Adrenal gland (tissue), 12 donors: Measurements from ENCODE around the gene SS18. TPM values are rescaled to one million over a fixed set of nuclear protein-coding genes. Genes with fewer than 3 reads are reported as not detected.

Experiments used
- DNase-seq, 7 donors: peaks; one replicate each; pipeline ENCODE4 v3.0.0-alpha.2; 2019 to 2020
- H3K27ac ChIP-seq, 5 donors: fragments of 200-600 bp; sonication (generic) in 4 of 5; 1 replicate in 3 of 5; 2 replicates in 2 of 5; pipeline versions ENCODE4 v1.5.1 to v1.8.0; 2016 to 2020; ENCODE audit warnings: mild to moderate bottlenecking in 1 of 5
- H3K27me3 ChIP-seq: fragments of 200-600 bp; 2 replicates; pipeline ENCODE4 v1.8.0; 2021
- H3K36me3 ChIP-seq, 2 donors: fragments of 200-600 bp; replicated peaks in 1 of 2; 1 replicate in 1 of 2; 2 replicates in 1 of 2; pipeline versions ENCODE4 v1.5.1 to v1.8.0; 2018 to 2022
- H3K4me1 ChIP-seq, 2 donors: fragments of 200-600 bp; replicated peaks in 1 of 2; 1 replicate in 1 of 2; 2 replicates in 1 of 2; pipeline versions ENCODE4 v1.5.1 to v1.8.0; 2018 to 2021
- H3K4me3 ChIP-seq, 4 donors: fragments of 200-600 bp; sonication (generic) in 3 of 4; one replicate each; pipeline ENCODE4 v1.5.1; 2016 to 2018
- H3K9me3 ChIP-seq, 3 donors: fragments of 200-600 bp; sonication (generic) in 1 of 3; replicated peaks in 1 of 3; 1 replicate in 2 of 3; 2 replicates in 1 of 3; pipeline versions ENCODE4 v1.5.1 to v1.8.0; 2016 to 2021
- CTCF ChIP-seq, 6 experiments: fragments of 450-650 bp in 4 of 6; fragments of 200-600 bp in 2 of 6; sonication (generic) in 1 of 6; IDR thresholded peaks; 1 replicate in 5 of 6; 2 replicates in 1 of 6; pipeline versions ENCODE4 v1.5.1 to v1.8.0; 2016 to 2021; ENCODE audit warnings: antibody characterized with exemption in 6 of 6, mild to moderate bottlenecking in 2 of 6, moderate library complexity in 1 of 6
- POLR2A ChIP-seq, 2 donors: fragments of 450-650 bp; IDR thresholded peaks; one replicate each; pipeline ENCODE4 v1.6.1; 2017; ENCODE audit warnings: antibody characterized with exemption in 2 of 2, mild to moderate bottlenecking in 2 of 2, moderate library complexity in 1 of 2
- WGBS, 4 donors: extraction: QIAGEN DNeasy Blood & Tissue Kit in 2 of 4; methylation state at CpG; one replicate each; pipeline versions ENCODE4 v1.1.5 to v1.1.7; 2013 to 2017; 5-methylcytosine and 5-hydroxymethylcytosine counted together
- intact Hi-C, 2 donors: fragments of 100-400 bp; cut with DNase I; formaldehyde crosslinking; loops; one replicate each; pipeline versions ENCODE4 v1.14.1 to v1.15.0; 2022 to 2023
- polyA plus RNA-seq, 3 donors: library from polyadenylated mRNA; stranded (reverse); fragments of 200-250 nt in 2 of 3; fragments of 350-450 nt in 1 of 3; fragmentation: Illumina TruSeq in 1 of 3; extraction: RNeasy Lipid Tissue Mini Kit (QIAGEN cat#74804) in 1 of 3; gene quantifications; one replicate each; pipeline ENCODE4 v1.2.3, GENCODE V29; 2013 to 2014
- total RNA-seq, 9 donors: library from RNA; depleted of rRNA in 4 of 9; stranded (reverse); fragments of >200 nt in 4 of 9; fragments of 120-200 nt in 1 of 9; fragmentation: NEBNext Ultra II Directional in 1 of 9; extraction: Animal tissue kit (Norgen Biotek cat#: 25700) in 1 of 9; gene quantifications; one replicate each; pipeline versions ENCODE4 v1.1.0 to v1.2.4, GENCODE V29; 2013 to 2023
- donor health status: healthy with polysubstance abuse.
- donor health status: Bipolar disorder and iron deficiency.
- donor health status: DM: yes; HTN: yes; CAD: no.
- donor health status: DM: no; HTN: no; CAD: no.
- donor health status: DM: no; HTN: no; CAD: no.
- donor health status: DM: yes; HTN: yes; CAD: no.

The SS18 gene
- total and polyA plus RNA-seq, 12 donors = 34.3 to 163 (median 105) TPM

- H3K36me3 ChIP-seq = no peaks in the 10 kb centered on the region
- H3K4me1 ChIP-seq = no peaks in the 10 kb centered on the region
- intact Hi-C loops = no loop called here
- no peak overlapping the region for H3K4me3 ChIP-seq
- H3K27me3 ChIP-seq = no peaks in the 10 kb centered on the region
- TF ChIP-seq POLR2A (IDR thresholded peaks at IDR 0.05) (no peak), CTCF (IDR thresholded peaks at IDR 0.05) (no peak)
- no peaks in the 10 kb centered on the region for H3K9me3 ChIP-seq
- H3K27ac ChIP-seq = no peak overlapping the region
- no peak for DNase-seq
- WGBS, 4 donors = 73 to 100% (median 95%) methylated on average over 1 of the region's 1 CpG
These were observed 82.3 kb downstream of the SS18 start for GRCh38 chr18:26008096-26008495.

DNA sequence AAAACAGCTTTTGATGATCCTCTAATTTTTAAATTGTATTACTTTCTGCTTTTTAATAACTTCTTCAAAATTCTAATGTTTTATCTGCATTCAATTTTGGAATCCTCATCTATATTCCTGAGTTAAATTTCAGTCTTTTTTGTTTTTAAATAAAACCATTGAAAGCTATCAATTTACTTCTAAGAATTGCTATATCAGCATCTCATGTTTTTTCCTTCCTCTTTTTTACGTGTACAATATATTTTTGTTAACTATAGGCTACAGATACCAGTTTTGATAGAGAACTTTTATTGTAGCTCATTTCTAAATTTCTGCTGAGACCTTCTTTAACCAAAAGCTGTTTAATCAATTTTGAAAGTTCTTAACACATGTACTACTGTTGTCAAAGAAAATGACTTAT lies 84.5 kb downstream of the SS18 start:
- Histone ChIP-seq H3K27me3 (no peaks in the 10 kb centered on the region), H3K4me3 (no peak overlapping the region), H3K36me3 (no peaks in the 10 kb centered on the region), H3K27ac (no peak overlapping the region), H3K9me3 (no peaks in the 10 kb centered on the region), H3K4me1 (no peaks in the 10 kb centered on the region)
- intact Hi-C loops = no loop called here
- WGBS, 4 donors = 46 to 56% (median 48%) methylated on average over 1 of the region's 1 CpG
- TF ChIP-seq POLR2A (IDR thresholded peaks at IDR 0.05) (no peak), CTCF (IDR thresholded peaks at IDR 0.05) (no peak)
- DNase-seq = no peak

- Histone ChIP-seq H3K27ac (no peak overlapping the region), H3K27me3 (no peaks in the 10 kb centered on the region), H3K4me1 (no peaks in the 10 kb centered on the region), H3K4me3 (no peak overlapping the region), H3K36me3 (no peaks in the 10 kb centered on the region), H3K9me3 (no peaks in the 10 kb centered on the region)
- WGBS, 4 donors = 84 to 95% (median 91%) methylated on average over 9 to 13 of the region's 13 CpGs
- TF ChIP-seq CTCF (IDR thresholded peaks at IDR 0.05) = no peak
- TF ChIP-seq POLR2A (IDR thresholded peaks at IDR 0.05) = no peak
- intact Hi-C loops = no loop called here
- DNase-seq = no peak
These were observed 85.6 kb downstream of the SS18 start for GRCh38 chr18:26004832-26005231.

- H3K27ac ChIP-seq = no peak overlapping the region
- no peaks in the 10 kb centered on the region for H3K4me1 ChIP-seq
- no peaks in the 10 kb centered on the region for H3K36me3 ChIP-seq
- TF ChIP-seq POLR2A (IDR thresholded peaks at IDR 0.05) = no peak
- no peak for TF ChIP-seq CTCF (IDR thresholded peaks at IDR 0.05)
- 72 to 83% (median 79%) methylated on average over 4 of the region's 4 CpGs for WGBS, 4 donors
- DNase-seq = no peak
- intact Hi-C loops = no loop called here
- no peaks in the 10 kb centered on the region for H3K9me3 ChIP-seq
- no peak overlapping the region for H3K4me3 ChIP-seq
- H3K27me3 ChIP-seq = no peaks in the 10 kb centered on the region
These were observed 86.6 kb downstream of the SS18 start for GRCh38 chr18:26003817-26004216.
